Gastrocnemius medialis (tissue), 4 donors: ENCODE measurements around the gene MSLN. TPM values are rescaled to one million over a fixed set of nuclear protein-coding genes. Genes with fewer than 3 reads are reported as not detected.

Experiments used
- ATAC-seq, 2 donors: fragments of 150-250 bp; one replicate each; pipeline ENCODE4 v1.9.1; 2016
- DNase-seq, 2 donors: peaks; one replicate each; pipeline ENCODE4 v3.0.0-alpha.2; 2019
- H3K27ac ChIP-seq, 4 donors: fragments of 200-600 bp; sonication (generic); 1 replicate in 1 of 4; 2 replicates in 3 of 4; pipeline ENCODE4 v1.5.1; 2016 to 2018; ENCODE audit warnings: mild to moderate bottlenecking in 2 of 4, moderate library complexity in 1 of 4
- H3K27me3 ChIP-seq, 3 donors: fragments of 200-600 bp; sonication (generic) in 2 of 3; 1 replicate in 1 of 3; 2 replicates in 2 of 3; pipeline versions ENCODE4 v1.5.1 to v1.6.0; 2016 to 2019; ENCODE audit warnings: mild to moderate bottlenecking in 1 of 3, moderate library complexity in 1 of 3
- H3K36me3 ChIP-seq, 2 donors: fragments of 200-600 bp; sonication (generic) in 1 of 2; one replicate each; pipeline ENCODE4 v1.5.1; 2017 to 2018
- H3K4me1 ChIP-seq, 2 donors: fragments of 200-600 bp; sonication (generic) in 1 of 2; one replicate each; pipeline ENCODE4 v1.5.1; 2016 to 2017; ENCODE audit warnings: mild to moderate bottlenecking in 2 of 2
- H3K4me3 ChIP-seq, 4 donors: fragments of 200-600 bp; sonication (generic) in 3 of 4; 1 replicate in 1 of 4; 2 replicates in 3 of 4; pipeline ENCODE4 v1.5.1; 2016 to 2019; ENCODE audit warnings: mild to moderate bottlenecking in 2 of 4
- H3K9me3 ChIP-seq, 3 donors: fragments of 200-600 bp; sonication (generic) in 2 of 3; 1 replicate in 1 of 3; 2 replicates in 2 of 3; pipeline ENCODE4 v1.5.1; 2016 to 2019
- CTCF ChIP-seq, 5 experiments: fragments of 450-650 bp in 3 of 5; fragments of 200-600 bp in 2 of 5; sonication (generic) in 2 of 5; IDR thresholded peaks in 4 of 5; conservative IDR thresholded peaks in 1 of 5; 1 replicate in 4 of 5; 2 replicates in 1 of 5; pipeline ENCODE4 v1.5.1; 2016 to 2019; ENCODE audit warnings: antibody characterized with exemption in 5 of 5, mild to moderate bottlenecking in 3 of 5, moderate library complexity in 3 of 5
- POLR2A ChIP-seq, 2 donors: fragments of 450-650 bp; IDR thresholded peaks; one replicate each; pipeline ENCODE4 v1.6.1; 2017; ENCODE audit warnings: antibody characterized with exemption in 2 of 2, mild to moderate bottlenecking in 2 of 2, moderate library complexity in 2 of 2
- in situ Hi-C, 4 donors: fragments of 200-750 bp; cut with MboI; loops; one replicate each; pipeline versions ENCODE4 v1.15.0 to v1.8.0; 2017; ENCODE audit warnings: low sequenced_read_pairs in 4 of 4
- intact Hi-C: fragments of 100-400 bp; cut with DNase I; formaldehyde crosslinking; loops from one replicate; pipeline ENCODE4 v1.15.1; 2023; ENCODE audit warnings: low total_unique reads
- total RNA-seq, 4 donors: library from RNA; depleted of rRNA; stranded (reverse); fragments of >200 nt; gene quantifications; one replicate each; pipeline versions ENCODE4 v1.1.0 to v1.2.3, GENCODE V29; 2016

MSLN gene
- total RNA-seq, 4 donors from 2014 or later: not detected

- intact Hi-C loops: no loop called here
- Histone ChIP-seq H3K27ac (no peak overlapping the region), H3K36me3 (no peaks in the 10 kb centered on the region), H3K4me3 (no peak overlapping the region), H3K9me3 (no peaks in the 10 kb centered on the region), H3K4me1 (no peaks in the 10 kb centered on the region), H3K27me3 (peaks cover 6 to 20% (median 6%) of the 10 kb centered on the region in 3 donors)
- TF ChIP-seq POLR2A (IDR thresholded peaks at IDR 0.05): no peak
- no peak for TF ChIP-seq CTCF (IDR thresholded peaks at IDR 0.05 in 4 of 5, conservative IDR thresholded peaks at IDR 0.05 in 1 of 5)
- ATAC-seq (no peak), DNase-seq (no peak)
- in situ Hi-C loops: no loop called here
These were observed 7.3 kb downstream of the MSLN start for GRCh38 chr16:767743-768235.

GRCh38 chr16:768428-768827 is 7.9 kb downstream of the MSLN start:
- ATAC-seq (no peak), DNase-seq (no peak)
- no peak for TF ChIP-seq CTCF (IDR thresholded peaks at IDR 0.05 in 4 of 5, conservative IDR thresholded peaks at IDR 0.05 in 1 of 5)
- TF ChIP-seq POLR2A (IDR thresholded peaks at IDR 0.05): no peak
- in situ Hi-C loops: no loop called here
- Histone ChIP-seq H3K4me1 (no peaks in the 10 kb centered on the region), H3K36me3 (no peaks in the 10 kb centered on the region), H3K9me3 (no peaks in the 10 kb centered on the region), H3K4me3 (no peak overlapping the region), H3K27me3 (peaks cover 6 to 20% (median 6%) of the 10 kb centered on the region in 3 donors), H3K27ac (no peak overlapping the region)
- intact Hi-C loops: no loop called here

- no peak overlapping the region for H3K4me3 ChIP-seq
- no peak for DNase-seq
- peaks cover 0 to 20% (median 6%) of the 10 kb centered on the region in 3 donors for H3K27me3 ChIP-seq
- no peaks in the 10 kb centered on the region for H3K4me1 ChIP-seq
- no peak for TF ChIP-seq CTCF (IDR thresholded peaks at IDR 0.05 in 4 of 5, conservative IDR thresholded peaks at IDR 0.05 in 1 of 5)
- TF ChIP-seq POLR2A (IDR thresholded peaks at IDR 0.05): no peak
- intact Hi-C loops: no loop called here
- no peaks in the 10 kb centered on the region for H3K9me3 ChIP-seq
- ATAC-seq: no peak
- no peak overlapping the region for H3K27ac ChIP-seq
- in situ Hi-C loops: no loop called here
- no peaks in the 10 kb centered on the region for H3K36me3 ChIP-seq
These were observed 8.8 kb downstream of the MSLN start for GRCh38 chr16:769184-769784.

- no peak overlapping the region for H3K4me3 ChIP-seq
- H3K27me3 ChIP-seq: peaks cover 0 to 14% (median 6%) of the 10 kb centered on the region in 3 donors
- intact Hi-C loops (no loop called here), in situ Hi-C loops (no loop called here)
- no peaks in the 10 kb centered on the region for H3K9me3 ChIP-seq
- no peaks in the 10 kb centered on the region for H3K36me3 ChIP-seq
- no peak for ATAC-seq
- DNase-seq: no peak
- TF ChIP-seq POLR2A (IDR thresholded peaks at IDR 0.05): no peak
- TF ChIP-seq CTCF (IDR thresholded peaks at IDR 0.05 in 4 of 5, conservative IDR thresholded peaks at IDR 0.05 in 1 of 5): no peak
- no peak overlapping the region for H3K27ac ChIP-seq
- H3K4me1 ChIP-seq: no peaks in the 10 kb centered on the region
These were observed 9.4 kb downstream of the MSLN start for GRCh38 chr16:769934-770333.

GRCh38 chr16:770411-770810 is 9.9 kb downstream of the MSLN start:
- in situ Hi-C loops (no loop called here), intact Hi-C loops (no loop called here)
- DNase-seq: no peak
- Histone ChIP-seq H3K27ac (no peak overlapping the region), H3K9me3 (no peaks in the 10 kb centered on the region), H3K36me3 (no peaks in the 10 kb centered on the region), H3K4me3 (no peak overlapping the region), H3K27me3 (peaks cover 0 to 9% (median 6%) of the 10 kb centered on the region in 3 donors), H3K4me1 (no peaks in the 10 kb centered on the region)
- no peak for ATAC-seq
- TF ChIP-seq POLR2A (IDR thresholded peaks at IDR 0.05) (no peak), CTCF (IDR thresholded peaks at IDR 0.05 in 4 of 5, conservative IDR thresholded peaks at IDR 0.05 in 1 of 5) (no peak)
